SK-N-SH treated with all-trans-retinoic acid at 6 μM for 48 hours (cell line): Measurements from ENCODE around the gene GPD1.
"Not testable (repeated sequence)": the region's sequence is repeated elsewhere in the genome, so short reads cannot be mapped to it uniquely, and the experiment has no call there.

ENCODE experiments used
- ATAC-seq: fragments of 200-7000 bp; cut with Tn5 transposase; 3 replicates; pipeline ENCODE4 v1.9.1; 2020; ENCODE audit warnings: mild to moderate bottlenecking, moderate library complexity
- BACH2 ChIP-seq: fragments of 250-450 bp; sonication (Bioruptor Pico); IDR thresholded peaks from 2 replicates; pipeline ENCODE4 v1.9.0; 2021; ENCODE audit warnings: mild to moderate bottlenecking, borderline replicate concordance
- ESRRG ChIP-seq: fragments of 250-450 bp; sonication (Bioruptor Pico); IDR thresholded peaks from 2 replicates; pipeline ENCODE4 v1.6.1; 2021; ENCODE audit warnings: mild to moderate bottlenecking
- GLIS3 ChIP-seq: fragments of 250-450 bp; sonication (Bioruptor Pico); IDR thresholded peaks from 2 replicates; pipeline ENCODE4 v1.5.0; 2020; ENCODE audit warnings: mild to moderate bottlenecking, moderate library complexity
- ISL1 ChIP-seq: fragments of 250-450 bp; sonication (Bioruptor Pico); IDR thresholded peaks from 2 replicates; pipeline ENCODE4 v2.1.2; 2022; ENCODE audit warnings: mild to moderate bottlenecking, moderate library complexity
- OSR1 ChIP-seq: fragments of 250-450 bp; sonication (Bioruptor Pico); IDR thresholded peaks from 2 replicates; pipeline ENCODE4 v1.8.0; 2022; ENCODE audit warnings: moderate library complexity, mild to moderate bottlenecking, inconsistent platforms
- PPARA ChIP-seq: fragments of 250-450 bp; sonication (Bioruptor Pico); IDR thresholded peaks from 2 replicates; pipeline ENCODE4 v1.5.0; 2020; ENCODE audit warnings: mild to moderate bottlenecking, borderline replicate concordance
- RARB ChIP-seq: fragments of 250-450 bp; sonication (Bioruptor Pico); IDR thresholded peaks from 2 replicates; pipeline ENCODE4 v1.8.0; 2021; ENCODE audit warnings: mild to moderate bottlenecking, moderate library complexity
- SNAI2 ChIP-seq: fragments of 250-450 bp; sonication (Bioruptor Pico); IDR thresholded peaks from 2 replicates; pipeline ENCODE4 v1.5.0; 2020; ENCODE audit warnings: mild to moderate bottlenecking, moderate library complexity
- TOX ChIP-seq: fragments of 250-450 bp; sonication (Bioruptor Pico); IDR thresholded peaks from 2 replicates; pipeline ENCODE4 v1.8.0; 2021; ENCODE audit warnings: mild to moderate bottlenecking, moderate library complexity, borderline replicate concordance
- ZC3H10 ChIP-seq: fragments of 250-450 bp; sonication (Bioruptor Pico); IDR thresholded peaks from 2 replicates; pipeline ENCODE4 v1.5.1; 2021; ENCODE audit warnings: mild to moderate bottlenecking, moderate library complexity
- ZFP3 ChIP-seq: fragments of 250-450 bp; sonication (Bioruptor Pico); IDR thresholded peaks from 2 replicates; pipeline ENCODE4 v1.5.0; 2020; ENCODE audit warnings: mild to moderate bottlenecking, moderate library complexity
- ZFP30 ChIP-seq: fragments of 450-650 bp; formaldehyde crosslinking; IDR thresholded peaks from 2 replicates; pipeline ENCODE4 v1.5.0; 2022; ENCODE audit warnings: mild to moderate bottlenecking, moderate library complexity
- ZNF565 ChIP-seq: fragments of 450-650 bp; formaldehyde crosslinking; conservative IDR thresholded peaks from 2 replicates; pipeline ENCODE4 v1.5.0; 2020; ENCODE audit warnings: low read depth, mild to moderate bottlenecking, moderate library complexity
- ZNF70 ChIP-seq: fragments of 450-650 bp; formaldehyde crosslinking; IDR thresholded peaks from 2 replicates; pipeline ENCODE4 v1.5.0; 2020; ENCODE audit warnings: mild to moderate bottlenecking, moderate library complexity
- ZNF8 ChIP-seq: fragments of 450-650 bp; formaldehyde crosslinking; IDR thresholded peaks from 2 replicates; pipeline ENCODE4 v1.5.0; 2020; ENCODE audit warnings: mild to moderate bottlenecking, moderate library complexity
- TF ChIP-seq, protein P1 (sequence below): fragments of 250-450 bp; sonication (Bioruptor Pico); IDR thresholded peaks from 2 replicates; pipeline ENCODE4 v1.5.1; 2020; ENCODE audit warnings: low read depth, mild to moderate bottlenecking, moderate library complexity
- TF ChIP-seq, protein P2 (sequence below): fragments of 250-450 bp; sonication (Bioruptor Pico); IDR thresholded peaks from 2 replicates; pipeline ENCODE4 v1.8.0; 2020; ENCODE audit warnings: mild to moderate bottlenecking, moderate library complexity, borderline replicate concordance
- TF ChIP-seq, protein P3 (sequence below): fragments of 250-450 bp; sonication (Bioruptor Pico); IDR thresholded peaks from 2 replicates; pipeline ENCODE4 v1.5.1; 2021; ENCODE audit warnings: mild to moderate bottlenecking, moderate library complexity
- TF ChIP-seq, protein P4 (sequence below): fragments of 250-450 bp; sonication (Bioruptor Pico); IDR thresholded peaks from 2 replicates; pipeline ENCODE4 v1.8.0; 2021; ENCODE audit warnings: low read depth, mild to moderate bottlenecking, moderate library complexity, borderline replicate concordance
- TF ChIP-seq, protein P5 (sequence below): fragments of 250-450 bp; sonication (Bioruptor Pico); IDR thresholded peaks from 2 replicates; pipeline ENCODE4 v1.5.0; 2020; ENCODE audit warnings: mild to moderate bottlenecking, moderate library complexity

Gene GPD1

DNA sequence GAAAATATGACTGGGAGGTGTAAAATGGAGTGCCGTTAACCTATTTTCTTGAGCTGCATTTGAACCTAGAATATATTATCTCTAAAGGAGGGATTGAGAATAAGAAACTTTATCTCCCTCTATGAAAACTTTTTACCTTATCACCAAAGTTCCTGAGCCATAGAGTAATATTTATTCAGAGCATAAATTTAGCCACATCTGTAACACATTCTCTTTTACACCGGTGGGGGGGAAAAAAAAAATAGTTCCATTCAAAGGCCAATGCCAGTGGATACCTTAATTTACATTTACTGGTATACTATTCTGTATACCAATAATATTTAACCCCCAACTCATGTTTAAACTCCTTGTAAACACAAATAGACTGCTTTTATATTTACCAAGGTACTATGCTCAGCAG, 41.6 kb downstream of the GPD1 start (continued):
- TF ChIP-seq, protein P1, sequence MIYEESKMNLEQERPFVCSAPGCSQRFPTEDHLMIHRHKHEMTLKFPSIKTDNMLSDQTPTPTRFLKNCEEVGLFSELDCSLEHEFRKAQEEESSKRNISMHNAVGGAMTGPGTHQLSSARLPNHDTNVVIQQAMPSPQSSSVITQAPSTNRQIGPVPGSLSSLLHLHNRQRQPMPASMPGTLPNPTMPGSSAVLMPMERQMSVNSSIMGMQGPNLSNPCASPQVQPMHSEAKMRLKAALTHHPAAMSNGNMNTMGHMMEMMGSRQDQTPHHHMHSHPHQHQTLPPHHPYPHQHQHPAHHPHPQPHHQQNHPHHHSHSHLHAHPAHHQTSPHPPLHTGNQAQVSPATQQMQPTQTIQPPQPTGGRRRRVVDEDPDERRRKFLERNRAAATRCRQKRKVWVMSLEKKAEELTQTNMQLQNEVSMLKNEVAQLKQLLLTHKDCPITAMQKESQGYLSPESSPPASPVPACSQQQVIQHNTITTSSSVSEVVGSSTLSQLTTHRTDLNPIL (CRISPR knock-in tag): no peak
- TF ChIP-seq ZFP3 (CRISPR knock-in tag): no peak

DNA sequence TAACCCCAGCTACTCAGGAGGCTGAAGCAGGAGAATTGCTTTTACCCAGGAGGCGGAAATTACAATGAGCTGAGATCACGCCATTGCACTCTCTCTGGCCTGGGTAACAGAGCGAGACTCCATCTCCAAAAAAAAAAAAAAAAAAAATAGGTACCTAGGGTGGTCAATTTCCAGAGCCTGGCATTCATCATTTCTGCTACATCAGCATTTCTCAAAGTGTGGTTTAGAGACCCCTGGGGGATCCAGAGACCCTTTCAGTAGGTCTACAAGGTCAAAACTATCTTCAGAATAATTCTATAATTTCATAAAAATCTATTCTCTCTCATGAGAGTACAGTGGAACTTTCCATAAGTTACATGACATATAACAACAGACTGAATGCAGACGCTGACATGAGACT, 43.5 kb downstream of the GPD1 start:
- TF ChIP-seq RARB (CRISPR knock-in tag): no peak
- no peak for TF ChIP-seq ZFP3 (CRISPR knock-in tag)
- no peak for TF ChIP-seq ZNF8
- TF ChIP-seq ZC3H10: no peak
- TF ChIP-seq, protein P2, sequence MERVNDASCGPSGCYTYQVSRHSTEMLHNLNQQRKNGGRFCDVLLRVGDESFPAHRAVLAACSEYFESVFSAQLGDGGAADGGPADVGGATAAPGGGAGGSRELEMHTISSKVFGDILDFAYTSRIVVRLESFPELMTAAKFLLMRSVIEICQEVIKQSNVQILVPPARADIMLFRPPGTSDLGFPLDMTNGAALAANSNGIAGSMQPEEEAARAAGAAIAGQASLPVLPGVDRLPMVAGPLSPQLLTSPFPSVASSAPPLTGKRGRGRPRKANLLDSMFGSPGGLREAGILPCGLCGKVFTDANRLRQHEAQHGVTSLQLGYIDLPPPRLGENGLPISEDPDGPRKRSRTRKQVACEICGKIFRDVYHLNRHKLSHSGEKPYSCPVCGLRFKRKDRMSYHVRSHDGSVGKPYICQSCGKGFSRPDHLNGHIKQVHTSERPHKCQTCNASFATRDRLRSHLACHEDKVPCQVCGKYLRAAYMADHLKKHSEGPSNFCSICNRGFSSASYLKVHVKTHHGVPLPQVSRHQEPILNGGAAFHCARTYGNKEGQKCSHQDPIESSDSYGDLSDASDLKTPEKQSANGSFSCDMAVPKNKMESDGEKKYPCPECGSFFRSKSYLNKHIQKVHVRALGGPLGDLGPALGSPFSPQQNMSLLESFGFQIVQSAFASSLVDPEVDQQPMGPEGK (CRISPR knock-in tag): no peak
- no peak for TF ChIP-seq ZFP30
- TF ChIP-seq ZNF70 (CRISPR knock-in tag): no peak
- no peak for TF ChIP-seq ISL1
- TF ChIP-seq, protein P3, sequence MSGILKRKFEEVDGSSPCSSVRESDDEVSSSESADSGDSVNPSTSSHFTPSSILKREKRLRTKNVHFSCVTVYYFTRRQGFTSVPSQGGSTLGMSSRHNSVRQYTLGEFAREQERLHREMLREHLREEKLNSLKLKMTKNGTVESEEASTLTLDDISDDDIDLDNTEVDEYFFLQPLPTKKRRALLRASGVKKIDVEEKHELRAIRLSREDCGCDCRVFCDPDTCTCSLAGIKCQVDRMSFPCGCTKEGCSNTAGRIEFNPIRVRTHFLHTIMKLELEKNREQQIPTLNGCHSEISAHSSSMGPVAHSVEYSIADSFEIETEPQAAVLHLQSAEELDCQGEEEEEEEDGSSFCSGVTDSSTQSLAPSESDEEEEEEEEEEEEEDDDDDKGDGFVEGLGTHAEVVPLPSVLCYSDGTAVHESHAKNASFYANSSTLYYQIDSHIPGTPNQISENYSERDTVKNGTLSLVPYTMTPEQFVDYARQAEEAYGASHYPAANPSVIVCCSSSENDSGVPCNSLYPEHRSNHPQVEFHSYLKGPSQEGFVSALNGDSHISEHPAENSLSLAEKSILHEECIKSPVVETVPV: no peak
- TF ChIP-seq, protein P4, sequence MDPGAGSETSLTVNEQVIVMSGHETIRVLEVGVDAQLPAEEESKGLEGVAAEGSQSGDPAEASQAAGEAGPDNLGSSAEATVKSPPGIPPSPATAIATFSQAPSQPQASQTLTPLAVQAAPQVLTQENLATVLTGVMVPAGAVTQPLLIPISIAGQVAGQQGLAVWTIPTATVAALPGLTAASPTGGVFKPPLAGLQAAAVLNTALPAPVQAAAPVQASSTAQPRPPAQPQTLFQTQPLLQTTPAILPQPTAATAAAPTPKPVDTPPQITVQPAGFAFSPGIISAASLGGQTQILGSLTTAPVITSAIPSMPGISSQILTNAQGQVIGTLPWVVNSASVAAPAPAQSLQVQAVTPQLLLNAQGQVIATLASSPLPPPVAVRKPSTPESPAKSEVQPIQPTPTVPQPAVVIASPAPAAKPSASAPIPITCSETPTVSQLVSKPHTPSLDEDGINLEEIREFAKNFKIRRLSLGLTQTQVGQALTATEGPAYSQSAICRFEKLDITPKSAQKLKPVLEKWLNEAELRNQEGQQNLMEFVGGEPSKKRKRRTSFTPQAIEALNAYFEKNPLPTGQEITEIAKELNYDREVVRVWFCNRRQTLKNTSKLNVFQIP (CRISPR knock-in tag): no peak
- no peak for TF ChIP-seq ZNF565
- TF ChIP-seq PPARA (CRISPR knock-in tag): no peak
- no peak for TF ChIP-seq ESRRG (CRISPR knock-in tag)
- no peak for TF ChIP-seq OSR1 (CRISPR knock-in tag)
- TF ChIP-seq BACH2 (CRISPR knock-in tag): no peak
- ATAC-seq: no peak

DNA sequence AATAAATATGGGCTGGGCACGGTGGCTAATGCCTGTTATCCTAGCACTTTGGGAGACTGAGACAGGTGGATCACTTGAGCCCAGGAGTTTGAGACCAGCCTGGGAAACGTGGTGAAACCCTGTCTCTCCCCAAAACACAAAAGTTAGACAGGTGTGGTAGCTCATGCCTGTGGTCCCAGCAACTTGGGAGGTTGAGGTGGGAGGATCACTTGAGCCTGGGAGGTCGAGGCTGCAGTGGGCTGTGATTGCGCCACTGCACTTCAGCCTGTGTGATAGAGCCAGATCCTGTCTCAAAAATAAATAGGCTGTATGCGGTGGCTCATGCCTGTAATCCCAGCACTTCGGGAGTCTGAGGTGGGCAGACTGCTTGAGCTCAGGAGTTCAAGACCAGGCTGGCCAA, 44.2 kb downstream of the GPD1 start:
- not testable (repeated sequence) for ATAC-seq

DNA sequence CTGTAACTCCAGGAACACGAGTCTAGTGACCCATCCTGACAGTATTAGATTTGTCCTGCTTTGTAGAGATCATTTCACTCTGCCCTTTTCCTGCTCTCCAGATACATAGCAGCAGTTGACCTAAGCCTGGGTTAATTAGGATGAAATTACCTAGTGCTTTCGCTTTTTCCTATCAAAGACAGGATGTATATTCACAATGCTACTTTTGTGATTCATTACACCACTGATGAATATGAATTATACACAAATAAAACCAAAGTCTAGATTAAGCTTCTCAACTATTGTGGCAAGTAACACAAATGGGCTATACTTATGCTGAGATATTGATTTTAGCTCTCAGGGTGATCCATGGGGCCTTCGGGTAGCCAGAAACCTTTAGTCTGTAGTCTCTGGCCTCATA, 45.5 kb downstream of the GPD1 start:
- ATAC-seq: no peak
- no peak for TF ChIP-seq PPARA (CRISPR knock-in tag)
- TF ChIP-seq ZNF8: no peak
- TF ChIP-seq ZNF565: no peak
- TF ChIP-seq, all 23 proteins: peak for 0

DNA sequence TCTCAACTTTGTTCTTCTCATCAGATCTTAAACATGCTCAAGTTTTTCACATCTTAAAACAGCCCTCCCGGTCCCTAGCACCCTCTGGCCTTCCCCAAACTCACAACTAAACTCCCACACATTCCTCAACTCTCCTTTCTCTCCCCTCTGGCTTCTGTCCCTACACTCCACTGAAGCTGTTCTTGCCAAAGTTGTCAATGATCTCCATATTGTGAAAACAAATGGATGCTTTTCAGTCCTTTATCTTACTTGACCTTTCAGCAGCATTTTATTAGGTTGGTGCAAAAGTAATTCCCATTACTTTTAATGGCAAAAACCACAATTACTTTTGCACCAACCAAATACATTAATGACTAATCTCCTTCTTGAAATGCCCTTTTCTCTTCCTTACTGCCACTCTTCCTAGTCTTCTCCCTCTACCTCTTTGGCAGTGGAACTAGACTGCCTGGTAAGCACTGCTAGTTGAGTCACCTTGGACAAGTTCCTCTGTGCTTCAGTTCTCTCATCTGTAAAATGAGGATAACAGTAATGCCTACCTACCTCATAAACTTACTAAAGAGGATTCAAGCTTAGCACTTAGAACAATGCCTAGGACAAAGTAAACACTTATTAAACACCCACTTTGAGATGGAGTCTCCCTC, 47.4 kb downstream of the GPD1 start:
- no peak; the same call in 2 of the 3 replicates for ATAC-seq
- TF ChIP-seq TOX (CRISPR knock-in tag) (no peak), ZNF565 (no peak), SNAI2 (no peak), ZNF70 (CRISPR knock-in tag) (no peak), ESRRG (CRISPR knock-in tag) (no peak), GLIS3 (no peak), ZC3H10 (no peak), ZFP3 (CRISPR knock-in tag) (no peak), OSR1 (CRISPR knock-in tag) (no peak)
- TF ChIP-seq, protein P4 (CRISPR knock-in tag): no peak
- TF ChIP-seq, protein P5, sequence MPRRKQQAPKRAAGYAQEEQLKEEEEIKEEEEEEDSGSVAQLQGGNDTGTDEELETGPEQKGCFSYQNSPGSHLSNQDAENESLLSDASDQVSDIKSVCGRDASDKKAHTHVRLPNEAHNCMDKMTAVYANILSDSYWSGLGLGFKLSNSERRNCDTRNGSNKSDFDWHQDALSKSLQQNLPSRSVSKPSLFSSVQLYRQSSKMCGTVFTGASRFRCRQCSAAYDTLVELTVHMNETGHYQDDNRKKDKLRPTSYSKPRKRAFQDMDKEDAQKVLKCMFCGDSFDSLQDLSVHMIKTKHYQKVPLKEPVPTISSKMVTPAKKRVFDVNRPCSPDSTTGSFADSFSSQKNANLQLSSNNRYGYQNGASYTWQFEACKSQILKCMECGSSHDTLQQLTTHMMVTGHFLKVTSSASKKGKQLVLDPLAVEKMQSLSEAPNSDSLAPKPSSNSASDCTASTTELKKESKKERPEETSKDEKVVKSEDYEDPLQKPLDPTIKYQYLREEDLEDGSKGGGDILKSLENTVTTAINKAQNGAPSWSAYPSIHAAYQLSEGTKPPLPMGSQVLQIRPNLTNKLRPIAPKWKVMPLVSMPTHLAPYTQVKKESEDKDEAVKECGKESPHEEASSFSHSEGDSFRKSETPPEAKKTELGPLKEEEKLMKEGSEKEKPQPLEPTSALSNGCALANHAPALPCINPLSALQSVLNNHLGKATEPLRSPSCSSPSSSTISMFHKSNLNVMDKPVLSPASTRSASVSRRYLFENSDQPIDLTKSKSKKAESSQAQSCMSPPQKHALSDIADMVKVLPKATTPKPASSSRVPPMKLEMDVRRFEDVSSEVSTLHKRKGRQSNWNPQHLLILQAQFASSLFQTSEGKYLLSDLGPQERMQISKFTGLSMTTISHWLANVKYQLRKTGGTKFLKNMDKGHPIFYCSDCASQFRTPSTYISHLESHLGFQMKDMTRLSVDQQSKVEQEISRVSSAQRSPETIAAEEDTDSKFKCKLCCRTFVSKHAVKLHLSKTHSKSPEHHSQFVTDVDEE (CRISPR knock-in tag): no peak
- TF ChIP-seq, protein P3: no peak
- TF ChIP-seq, protein P1 (CRISPR knock-in tag): no peak
